ENCODE data around the gene GP1BA. TPM values are rescaled to one million over a fixed set of nuclear protein-coding genes. Genes with fewer than 3 reads are reported as not detected.

GP1BA gene
- total and polyA plus RNA-seq, 2 experiments from 2014 or later: 0.24 TPM; not detected in 1

DNA sequence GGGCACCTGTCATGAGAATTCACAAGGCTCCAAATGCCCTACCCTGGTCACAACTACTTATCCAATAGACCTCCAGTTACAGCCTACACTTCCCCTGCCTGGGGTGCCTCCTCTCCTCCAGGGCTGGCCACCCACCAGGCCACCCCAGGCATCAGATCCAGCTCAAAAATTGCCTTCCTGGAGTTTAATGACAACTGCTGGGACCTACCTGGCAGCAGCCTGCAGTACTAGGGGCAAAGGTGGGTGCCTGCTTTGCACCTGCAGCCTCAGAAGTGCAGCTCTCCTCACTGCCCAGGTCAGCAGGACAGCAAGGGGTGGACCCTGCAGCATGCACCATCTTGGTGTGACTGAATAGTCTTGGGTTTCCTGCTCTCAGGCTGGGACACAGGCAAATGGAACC, 3.6 kb downstream of the GP1BA start:
- H3K4me1 Mint-ChIP-seq: peaks cover 26% of the 10 kb centered on the region
- peaks cover 49% of the 10 kb centered on the region for H3K36me3 Mint-ChIP-seq (ENCODE audit: low read depth)
- Histone ChIP-seq H3K4me1 (ENCODE audit: insufficient read depth) (peaks cover 8% of the 10 kb centered on the region), H3K36me3 (ENCODE audit: insufficient read depth) (no peaks in the 10 kb centered on the region; the same call in 1 of the 2 replicates), H3K27me3 (ENCODE audit: insufficient read depth) (no peaks in the 10 kb centered on the region), H3K4me2 (no peak overlapping the region), H3F3A (replicated peaks; ENCODE audit: low read depth) (peaks cover 12% of the 10 kb centered on the region), H2AFZ (no peak overlapping the region), H3K4me3 (no peak overlapping the region), H3K79me2 (replicated peaks; ENCODE audit: insufficient read depth) (peaks cover 12% of the 10 kb centered on the region), H3K9me2 (ENCODE audit: insufficient read depth) (no peaks in the 10 kb centered on the region), H3K27ac (ENCODE audit: low read depth) (no peak overlapping the region), H4K20me1 (replicated peaks; ENCODE audit: insufficient read depth) (no peaks in the 10 kb centered on the region)
- H3K9me3 Mint-ChIP-seq: no peaks in the 10 kb centered on the region
- no peak overlapping the region for H3K4me3 Mint-ChIP-seq
- peaks cover 17% of the 10 kb centered on the region for H3K27me3 Mint-ChIP-seq (ENCODE audit: insufficient read depth, low read depth, poor library complexity)
- H3K27ac Mint-ChIP-seq: no peak overlapping the region
- DNase-seq (ENCODE audit: low spot score) (no peak), ATAC-seq (no peak)
- TF ChIP-seq CTCF (conservative IDR thresholded peaks at IDR 0.05; ENCODE audit: low read depth in 2 of 2): no peak
- TF ChIP-seq CREB1 (CRISPR knock-in tag; IDR thresholded peaks at IDR 0.05; ENCODE audit: low read depth): no peak
- TF ChIP-seq ETS1 (IDR thresholded peaks at IDR 0.05): no peak
- TF ChIP-seq STAT1 (IDR thresholded peaks at IDR 0.05; ENCODE audit: unreplicated experiment): no peak
- TF ChIP-seq ZNF114 (CRISPR knock-in tag; IDR thresholded peaks at IDR 0.05): no peak
- no peak for TF ChIP-seq ZNF462 (CRISPR knock-in tag; IDR thresholded peaks at IDR 0.05)
- no peak; the same call in 1 of the 2 replicates for TF ChIP-seq POLR2AphosphoS5 (IDR thresholded peaks at IDR 0.05; ENCODE audit: low read depth)
- no peak for TF ChIP-seq JUNB (IDR thresholded peaks at IDR 0.05; ENCODE audit: unreplicated experiment)
- TF ChIP-seq EZH2phosphoT487 (IDR thresholded peaks at IDR 0.05; ENCODE audit: unreplicated experiment): no peak
- TF ChIP-seq NANOG (IDR thresholded peaks at IDR 0.05; ENCODE audit: borderline replicate concordance): no peak
- no peak for TF ChIP-seq EZH2 (IDR thresholded peaks at IDR 0.05; ENCODE audit: low read depth, unreplicated experiment)
- no peak for TF ChIP-seq ZNF331 (CRISPR knock-in tag; IDR thresholded peaks at IDR 0.05; ENCODE audit: low read depth)
- TF ChIP-seq, protein P1, sequence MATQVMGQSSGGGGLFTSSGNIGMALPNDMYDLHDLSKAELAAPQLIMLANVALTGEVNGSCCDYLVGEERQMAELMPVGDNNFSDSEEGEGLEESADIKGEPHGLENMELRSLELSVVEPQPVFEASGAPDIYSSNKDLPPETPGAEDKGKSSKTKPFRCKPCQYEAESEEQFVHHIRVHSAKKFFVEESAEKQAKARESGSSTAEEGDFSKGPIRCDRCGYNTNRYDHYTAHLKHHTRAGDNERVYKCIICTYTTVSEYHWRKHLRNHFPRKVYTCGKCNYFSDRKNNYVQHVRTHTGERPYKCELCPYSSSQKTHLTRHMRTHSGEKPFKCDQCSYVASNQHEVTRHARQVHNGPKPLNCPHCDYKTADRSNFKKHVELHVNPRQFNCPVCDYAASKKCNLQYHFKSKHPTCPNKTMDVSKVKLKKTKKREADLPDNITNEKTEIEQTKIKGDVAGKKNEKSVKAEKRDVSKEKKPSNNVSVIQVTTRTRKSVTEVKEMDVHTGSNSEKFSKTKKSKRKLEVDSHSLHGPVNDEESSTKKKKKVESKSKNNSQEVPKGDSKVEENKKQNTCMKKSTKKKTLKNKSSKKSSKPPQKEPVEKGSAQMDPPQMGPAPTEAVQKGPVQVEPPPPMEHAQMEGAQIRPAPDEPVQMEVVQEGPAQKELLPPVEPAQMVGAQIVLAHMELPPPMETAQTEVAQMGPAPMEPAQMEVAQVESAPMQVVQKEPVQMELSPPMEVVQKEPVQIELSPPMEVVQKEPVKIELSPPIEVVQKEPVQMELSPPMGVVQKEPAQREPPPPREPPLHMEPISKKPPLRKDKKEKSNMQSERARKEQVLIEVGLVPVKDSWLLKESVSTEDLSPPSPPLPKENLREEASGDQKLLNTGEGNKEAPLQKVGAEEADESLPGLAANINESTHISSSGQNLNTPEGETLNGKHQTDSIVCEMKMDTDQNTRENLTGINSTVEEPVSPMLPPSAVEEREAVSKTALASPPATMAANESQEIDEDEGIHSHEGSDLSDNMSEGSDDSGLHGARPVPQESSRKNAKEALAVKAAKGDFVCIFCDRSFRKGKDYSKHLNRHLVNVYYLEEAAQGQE (IDR thresholded peaks at IDR 0.05; ENCODE audit: unreplicated experiment): no peak
